K562 (cell line): ENCODE measurements around the gene XPR1. TPM values are rescaled to one million over a fixed set of nuclear protein-coding genes. Genes with fewer than 3 reads are reported as not detected.

Experiments used
- ARID2 ChIP-seq: fragments of 450-650 bp; IDR thresholded peaks from 2 replicates; pipeline ENCODE4 v1.6.1; 2017; ENCODE audit warnings: antibody characterized with exemption, mild to moderate bottlenecking
- BCL6 ChIP-seq: fragments of 250-450 bp; sonication (Bioruptor Pico); IDR thresholded peaks from 2 replicates; pipeline ENCODE4 v1.4.0; 2020
- DPF2 ChIP-seq: fragments of 450-650 bp; IDR thresholded peaks from 2 replicates; pipeline ENCODE4 v1.6.1; 2016
- ELF2 ChIP-seq: fragments of 250-450 bp; sonication (Bioruptor Pico); IDR thresholded peaks from 2 replicates; pipeline ENCODE4 v1.5.0; 2021; ENCODE audit warnings: mild to moderate bottlenecking
- ESRRA ChIP-seq: fragments of 450-650 bp; IDR thresholded peaks from 2 replicates; pipeline ENCODE4 v1.6.1; 2014; ENCODE audit warnings: low read depth, mild to moderate bottlenecking, moderate library complexity, borderline replicate concordance
- EWSR1 ChIP-seq: fragments of 450-650 bp; IDR thresholded peaks from 2 replicates; pipeline ENCODE4 v1.6.1; 2018; ENCODE audit warnings: borderline replicate concordance, mild to moderate bottlenecking, low read depth, moderate library complexity; ENCODE audit not compliant: partially characterized antibody
- FOXA1 ChIP-seq: fragments of 450-650 bp; IDR thresholded peaks from 2 replicates; pipeline ENCODE4 v1.6.1; 2016; ENCODE audit warnings: mild to moderate bottlenecking, borderline replicate concordance
- FOXJ3 ChIP-seq: sonication (generic); formaldehyde crosslinking; IDR thresholded peaks from 2 replicates; pipeline ENCODE4 v1.4.0; 2020; ENCODE audit warnings: mild to moderate bottlenecking, missing genetic modification reagents
- NCOA1 ChIP-seq: fragments of 450-650 bp; IDR thresholded peaks from 2 replicates; pipeline ENCODE4 v1.6.1; 2016; ENCODE audit warnings: low read depth
- PPARD ChIP-seq: fragments of 250-450 bp; sonication (Bioruptor Pico); IDR thresholded peaks from 2 replicates; pipeline ENCODE4 v1.8.0; 2022; ENCODE audit warnings: inconsistent platforms, mild to moderate bottlenecking, moderate library complexity
- SMARCA4 ChIP-seq: fragments of 450-650 bp; IDR thresholded peaks from 2 replicates; pipeline ENCODE4 v1.6.1; 2016
- ZC3H4 ChIP-seq: sonication (generic); formaldehyde crosslinking; IDR thresholded peaks from 2 replicates; pipeline ENCODE4 v1.9.0; 2021; ENCODE audit warnings: missing genetic modification reagents, borderline replicate concordance
- ZNF263 ChIP-seq: sonication (generic); formaldehyde crosslinking; IDR thresholded peaks from 2 replicates; pipeline ENCODE4 v1.8.0; 2022; ENCODE audit warnings: mild to moderate bottlenecking, missing genetic modification reagents, borderline replicate concordance
- polyA plus RNA-seq, 8 experiments: library from polyadenylated mRNA; depleted of rRNA in 4 of 8; stranded (reverse) in 5 of 8; unstranded in 3 of 8; fragments of >200 nt; fragmentation: Nextera tagmentation in 2 of 8; fragmentation: Illumina TruSeq in 1 of 8; extraction: Ambion mirVana in 2 of 8; extraction: Trizol in 1 of 8; gene quantifications; 2 replicates each; pipeline versions ENCODE4 v1.2.1 to v1.2.3, GENCODE V29; 2011 to 2014; ENCODE audit warnings: inconsistent platforms in 1 of 8, missing spikeins in 1 of 8
- total RNA-seq, 7 experiments: library from RNA; depleted of rRNA in 6 of 7; stranded (reverse); fragments of >200 nt in 6 of 7; fragmentation: Illumina TruSeq in 2 of 7; extraction: Trizol in 2 of 7; gene quantifications; 2 replicates each; pipeline versions ENCODE4 v1.2.1 to v1.2.3, GENCODE V29; 2011 to 2021; ENCODE audit warnings: low replicate concordance in 1 of 7
- TF ChIP-seq, protein P1 (sequence below), 2 experiments: fragments of 450-650 bp; IDR thresholded peaks; 2 replicates each; pipeline ENCODE4 v1.6.1; 2016; ENCODE audit warnings: mild to moderate bottlenecking in 2 of 2, borderline replicate concordance in 1 of 2, low read depth in 1 of 2, moderate library complexity in 1 of 2
- TF ChIP-seq, protein P2 (sequence below): fragments of 450-650 bp; formaldehyde crosslinking; IDR thresholded peaks from 2 replicates; pipeline ENCODE4 v1.4.0; 2022; ENCODE audit warnings: mild to moderate bottlenecking, moderate library complexity
- TF ChIP-seq, protein P3 (sequence below): sonication (generic); formaldehyde crosslinking; IDR thresholded peaks from 2 replicates; pipeline ENCODE4 v1.8.0; 2023; ENCODE audit warnings: mild to moderate bottlenecking, missing genetic modification reagents
- TF ChIP-seq, protein P4 (sequence below): fragments of 450-650 bp; conservative IDR thresholded peaks from 2 replicates; pipeline ENCODE4 v1.6.1; 2016; ENCODE audit warnings: missing genetic modification characterization, low read depth, mild to moderate bottlenecking, control low read depth, missing compliant biosample characterization

Gene XPR1
- total and polyA plus RNA-seq, 9 of the 15 experiments (the other 6 are each of a cell fraction or from before 2014, with no cell fraction given), result 3.0 to 66.2 (median 38.6) TPM

DNA sequence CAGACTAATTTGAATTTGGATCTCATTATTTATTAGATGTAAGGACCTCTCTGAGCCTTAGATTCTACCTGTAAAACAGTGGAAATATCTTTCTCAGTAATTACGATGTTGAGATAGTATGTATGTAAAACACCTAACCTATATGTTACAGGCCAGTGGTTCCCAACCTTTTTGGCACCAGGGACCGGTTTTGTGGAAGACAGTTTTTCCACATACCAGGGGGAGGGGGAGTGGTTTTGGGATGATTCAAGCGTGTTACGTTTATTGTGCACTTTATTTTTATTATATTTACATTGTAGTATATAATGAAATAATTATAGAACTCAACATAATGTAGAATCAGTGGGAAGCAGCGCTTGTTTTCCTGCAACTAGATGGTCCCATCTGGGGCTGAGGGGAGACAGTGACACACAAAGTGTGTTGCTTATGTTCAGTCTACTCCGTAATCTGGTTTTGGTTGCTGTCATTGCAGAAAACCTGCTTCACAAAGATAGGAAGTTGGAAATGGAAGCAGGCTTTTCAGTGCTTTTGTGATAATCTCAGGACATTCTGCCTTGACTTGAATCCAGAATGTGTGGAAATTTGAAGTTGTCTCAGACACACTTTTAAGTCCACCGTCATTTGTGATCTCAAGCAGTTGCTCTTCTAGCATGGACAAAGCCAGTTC, 12.8 kb downstream of the XPR1 start (continued):
- TF ChIP-seq, protein P1, sequence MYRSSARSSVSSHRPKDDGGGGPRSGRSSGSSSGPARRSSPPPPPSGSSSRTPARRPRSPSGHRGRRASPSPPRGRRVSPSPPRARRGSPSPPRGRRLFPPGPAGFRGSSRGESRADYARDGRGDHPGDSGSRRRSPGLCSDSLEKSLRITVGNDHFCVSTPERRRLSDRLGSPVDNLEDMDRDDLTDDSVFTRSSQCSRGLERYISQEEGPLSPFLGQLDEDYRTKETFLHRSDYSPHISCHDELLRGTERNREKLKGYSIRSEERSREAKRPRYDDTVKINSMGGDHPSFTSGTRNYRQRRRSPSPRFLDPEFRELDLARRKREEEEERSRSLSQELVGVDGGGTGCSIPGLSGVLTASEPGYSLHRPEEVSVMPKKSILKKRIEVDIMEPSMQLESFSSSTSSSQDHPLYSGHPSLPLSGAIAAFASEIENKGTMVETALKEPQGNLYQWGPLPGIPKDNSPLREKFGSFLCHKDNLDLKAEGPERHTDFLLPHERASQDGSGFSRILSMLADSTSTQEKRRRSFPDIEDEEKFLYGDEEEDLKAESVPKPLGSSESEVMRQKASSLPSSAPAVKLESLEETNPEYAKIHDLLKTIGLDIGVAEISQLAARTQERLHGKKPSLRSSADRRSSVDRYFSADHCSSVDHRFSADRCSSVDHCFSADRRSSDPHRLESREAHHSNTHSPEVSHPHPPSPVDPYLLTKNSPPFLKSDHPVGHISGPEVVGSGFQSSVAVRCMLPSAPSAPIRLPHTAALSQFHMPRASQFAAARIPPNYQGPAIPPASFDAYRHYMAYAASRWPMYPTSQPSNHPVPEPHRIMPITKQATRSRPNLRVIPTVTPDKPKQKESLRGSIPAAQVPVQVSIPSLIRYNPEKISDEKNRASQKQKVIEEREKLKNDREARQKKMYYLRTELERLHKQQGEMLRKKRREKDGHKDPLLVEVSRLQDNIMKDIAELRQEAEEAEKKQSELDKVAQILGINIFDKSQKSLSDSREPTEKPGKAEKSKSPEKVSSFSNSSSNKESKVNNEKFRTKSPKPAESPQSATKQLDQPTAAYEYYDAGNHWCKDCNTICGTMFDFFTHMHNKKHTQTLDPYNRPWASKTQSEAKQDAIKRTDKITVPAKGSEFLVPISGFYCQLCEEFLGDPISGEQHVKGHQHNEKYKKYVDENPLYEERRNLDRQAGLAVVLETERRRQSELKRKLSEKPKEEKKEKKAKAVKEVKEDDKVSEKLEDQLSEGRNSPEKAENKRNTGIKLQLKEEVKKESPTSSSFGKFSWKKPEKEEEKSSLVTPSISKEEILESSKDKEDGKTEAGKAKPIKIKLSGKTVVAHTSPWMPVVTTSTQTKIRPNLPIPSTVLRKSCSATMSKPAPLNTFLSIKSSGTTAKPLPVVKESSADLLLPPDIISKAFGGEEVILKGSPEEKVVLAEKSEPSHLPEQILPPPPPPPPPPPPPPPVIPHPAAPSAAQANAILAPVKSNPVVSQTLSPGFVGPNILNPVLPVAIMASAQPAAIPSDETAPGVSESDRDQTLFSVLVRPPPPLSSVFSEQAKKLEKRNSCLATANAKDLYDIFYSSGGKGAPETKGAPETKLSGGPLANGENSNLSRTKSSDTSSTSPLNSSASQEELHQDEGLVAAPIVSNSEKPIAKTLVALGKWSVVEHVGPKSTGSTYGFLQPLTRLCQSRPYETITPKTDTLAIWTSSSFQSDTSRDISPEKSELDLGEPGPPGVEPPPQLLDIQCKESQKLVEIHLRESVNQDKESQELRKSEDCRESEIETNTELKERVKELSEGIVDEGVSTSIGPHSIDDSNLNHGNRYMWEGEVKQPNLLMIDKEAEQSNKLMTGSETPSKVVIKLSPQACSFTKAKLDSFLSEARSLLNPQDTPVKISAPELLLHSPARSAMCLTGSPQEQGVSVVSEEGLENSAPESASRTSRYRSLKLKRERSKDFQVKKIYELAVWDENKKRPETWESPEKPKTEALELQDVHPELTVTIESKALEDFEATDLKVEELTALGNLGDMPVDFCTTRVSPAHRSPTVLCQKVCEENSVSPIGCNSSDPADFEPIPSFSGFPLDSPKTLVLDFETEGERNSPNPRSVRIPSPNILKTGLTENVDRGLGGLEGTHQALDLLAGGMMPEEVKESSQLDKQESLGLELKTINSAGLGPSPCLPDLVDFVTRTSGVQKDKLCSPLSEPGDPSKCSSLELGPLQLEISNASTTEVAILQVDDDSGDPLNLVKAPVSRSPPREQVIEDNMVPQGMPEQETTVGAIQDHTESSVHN (IDR thresholded peaks at IDR 0.05; ENCODE audit: borderline replicate concordance in 1 of 2, low read depth in 1 of 2), result no peak
- TF ChIP-seq ZNF263 (CRISPR knock-in tag) (no peak), ELF2 (no peak), ZC3H4 (CRISPR knock-in tag) (no peak), NCOA1 (no peak), EWSR1 (no peak), DPF2 (0 out of 2 replicates have a peak, but pooled peaks have one; percentile 46), ARID2 (no peak), FOXA1 (no peak), BCL6 (CRISPR knock-in tag) (no peak), SMARCA4 (peak; percentile 46; the same call in 1 of the 2 replicates), FOXJ3 (no peak), ESRRA (no peak), PPARD (CRISPR knock-in tag) (no peak)
- TF ChIP-seq, protein P2, sequence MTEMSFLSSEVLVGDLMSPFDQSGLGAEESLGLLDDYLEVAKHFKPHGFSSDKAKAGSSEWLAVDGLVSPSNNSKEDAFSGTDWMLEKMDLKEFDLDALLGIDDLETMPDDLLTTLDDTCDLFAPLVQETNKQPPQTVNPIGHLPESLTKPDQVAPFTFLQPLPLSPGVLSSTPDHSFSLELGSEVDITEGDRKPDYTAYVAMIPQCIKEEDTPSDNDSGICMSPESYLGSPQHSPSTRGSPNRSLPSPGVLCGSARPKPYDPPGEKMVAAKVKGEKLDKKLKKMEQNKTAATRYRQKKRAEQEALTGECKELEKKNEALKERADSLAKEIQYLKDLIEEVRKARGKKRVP, result no peak
- TF ChIP-seq, protein P3, sequence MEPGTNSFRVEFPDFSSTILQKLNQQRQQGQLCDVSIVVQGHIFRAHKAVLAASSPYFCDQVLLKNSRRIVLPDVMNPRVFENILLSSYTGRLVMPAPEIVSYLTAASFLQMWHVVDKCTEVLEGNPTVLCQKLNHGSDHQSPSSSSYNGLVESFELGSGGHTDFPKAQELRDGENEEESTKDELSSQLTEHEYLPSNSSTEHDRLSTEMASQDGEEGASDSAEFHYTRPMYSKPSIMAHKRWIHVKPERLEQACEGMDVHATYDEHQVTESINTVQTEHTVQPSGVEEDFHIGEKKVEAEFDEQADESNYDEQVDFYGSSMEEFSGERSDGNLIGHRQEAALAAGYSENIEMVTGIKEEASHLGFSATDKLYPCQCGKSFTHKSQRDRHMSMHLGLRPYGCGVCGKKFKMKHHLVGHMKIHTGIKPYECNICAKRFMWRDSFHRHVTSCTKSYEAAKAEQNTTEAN, result no peak
- TF ChIP-seq, protein P4, sequence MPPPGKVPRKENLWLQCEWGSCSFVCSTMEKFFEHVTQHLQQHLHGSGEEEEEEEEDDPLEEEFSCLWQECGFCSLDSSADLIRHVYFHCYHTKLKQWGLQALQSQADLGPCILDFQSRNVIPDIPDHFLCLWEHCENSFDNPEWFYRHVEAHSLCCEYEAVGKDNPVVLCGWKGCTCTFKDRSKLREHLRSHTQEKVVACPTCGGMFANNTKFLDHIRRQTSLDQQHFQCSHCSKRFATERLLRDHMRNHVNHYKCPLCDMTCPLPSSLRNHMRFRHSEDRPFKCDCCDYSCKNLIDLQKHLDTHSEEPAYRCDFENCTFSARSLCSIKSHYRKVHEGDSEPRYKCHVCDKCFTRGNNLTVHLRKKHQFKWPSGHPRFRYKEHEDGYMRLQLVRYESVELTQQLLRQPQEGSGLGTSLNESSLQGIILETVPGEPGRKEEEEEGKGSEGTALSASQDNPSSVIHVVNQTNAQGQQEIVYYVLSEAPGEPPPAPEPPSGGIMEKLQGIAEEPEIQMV (tag), result no peak
